Mucosa of descending colon (tissue), 3 donors: ENCODE results near the gene SULT1C4. TPM values are rescaled to one million over a fixed set of nuclear protein-coding genes. Genes with fewer than 3 reads are reported as not detected.
"Not testable (repeated sequence)": the region's sequence is repeated elsewhere in the genome, so short reads cannot be mapped to it uniquely, and the experiment has no call there.

Experiments used
- ATAC-seq: fragments of 200-7000 bp; cut with Tn5 transposase; one replicate; pipeline ENCODE4 v1.9.1; 2020; ENCODE audit warnings: mild to moderate bottlenecking, moderate library complexity
- DNase-seq, 3 donors: peaks; one replicate each; pipeline ENCODE4 v3.0.0-alpha.2; 2020
- H3K36me3 ChIP-seq: fragments of 200-600 bp; one replicate; pipeline ENCODE4 v1.8.0; 2021; ENCODE audit warnings: low read depth, mild to moderate bottlenecking
- H3K4me1 ChIP-seq: fragments of 200-600 bp; one replicate; pipeline ENCODE4 v1.8.0; 2021; ENCODE audit warnings: low read depth, mild to moderate bottlenecking
- H3K4me3 ChIP-seq: fragments of 200-600 bp; one replicate; pipeline ENCODE4 v1.8.0; 2021; ENCODE audit warnings: mild to moderate bottlenecking
- H3K9me3 ChIP-seq: fragments of 200-600 bp; one replicate; pipeline ENCODE4 v1.8.0; 2021; ENCODE audit warnings: mild to moderate bottlenecking
- CTCF ChIP-seq: fragments of 200-600 bp; IDR thresholded peaks from one replicate; pipeline ENCODE4 v1.8.0; 2022; ENCODE audit warnings: antibody characterized with exemption, mild to moderate bottlenecking
- intact Hi-C, 2 donors: fragments of 100-400 bp; cut with DNase I in 1 of 2; cut with micrococcal nuclease in 1 of 2; formaldehyde crosslinking; loops; one replicate each; pipeline versions ENCODE4 v1.11.0 to v1.11.1; 2022; cut with DNase I, micrococcal nuclease
- total RNA-seq, 3 donors: library from RNA; stranded (reverse); fragmentation: NEBNext Ultra II Directional in 2 of 3; extraction: Animal tissue kit (Norgen Biotek cat#: 25700) in 2 of 3; gene quantifications; one replicate each; pipeline versions ENCODE4 v1.2.1 to v1.2.4, GENCODE V29; 2021 to 2023
- donor health status: DM: no; HTN: no; CAD: no; lungs with moderate emphysema.
- donor health status: DM: no; HTN: no; CAD: no.
- donor health status: DM: no; HTN: yes; CAD: no.

Gene SULT1C4
- total RNA-seq, 3 donors from 2014 or later = 0.43 to 4.1 (median 0.55) TPM

- no peak for DNase-seq
- intact Hi-C loops = loop anchor here (10.0 kb wide), 2 partner anchors 109 to 229 kb away; no protein-coding TSS in a partner anchor
- Histone ChIP-seq H3K9me3 (no peaks in the 10 kb centered on the region), H3K4me1 (no peaks in the 10 kb centered on the region), H3K4me3 (no peak overlapping the region), H3K36me3 (no peaks in the 10 kb centered on the region)
- TF ChIP-seq CTCF = no peak
- no peak for ATAC-seq
Measured at GRCh38 chr2:108355906-108356734, 21.6 kb upstream of the SULT1C4 start.

- not testable (repeated sequence) for ATAC-seq, H3K4me3 ChIP-seq, H3K9me3 ChIP-seq, H3K4me1 ChIP-seq, DNase-seq, H3K36me3 ChIP-seq
- intact Hi-C loops = loop anchor here (10.0 kb wide), 2 partner anchors 105 to 225 kb away; no protein-coding TSS in a partner anchor
Measured at GRCh38 chr2:108359336-108359735, 18.4 kb upstream of the SULT1C4 start.

- no peaks in the 10 kb centered on the region for H3K4me1 ChIP-seq
- TF ChIP-seq CTCF = no peak
- no peak for DNase-seq
- no peak overlapping the region for H3K4me3 ChIP-seq
- intact Hi-C loops = no loop called here
- H3K36me3 ChIP-seq = no peaks in the 10 kb centered on the region
- ATAC-seq = no peak
- H3K9me3 ChIP-seq = no peaks in the 10 kb centered on the region
Measured at GRCh38 chr2:108360776-108361468, 16.8 kb upstream of the SULT1C4 start.

- Histone ChIP-seq H3K4me3 (no peak overlapping the region), H3K4me1 (no peaks in the 10 kb centered on the region), H3K9me3 (no peaks in the 10 kb centered on the region), H3K36me3 (no peaks in the 10 kb centered on the region)
- DNase-seq (no peak), ATAC-seq (no peak)
- no peak for TF ChIP-seq CTCF
- intact Hi-C loops = no loop called here
Measured at GRCh38 chr2:108363024-108363907, 14.5 kb upstream of the SULT1C4 start.

GRCh38 chr2:108363908-108364225 lies 13.9 kb upstream of the SULT1C4 start:
- DNase-seq (no peak), ATAC-seq (no peak)
- Histone ChIP-seq H3K4me1 (no peaks in the 10 kb centered on the region), H3K4me3 (no peak overlapping the region), H3K9me3 (no peaks in the 10 kb centered on the region), H3K36me3 (no peaks in the 10 kb centered on the region)
- TF ChIP-seq CTCF = no peak
- intact Hi-C loops = no loop called here
